HEK293 (cell line): Measurements from ENCODE around the gene TCIRG1.

Source experiments
- KLF16 ChIP-seq: fragments of 450-650 bp; formaldehyde crosslinking; IDR thresholded peaks from 2 replicates; pipeline ENCODE4 v1.5.1; 2017; ENCODE audit warnings: missing biosample characterization, missing genetic modification characterization
- ZBTB7A ChIP-seq: fragments of 450-650 bp; formaldehyde crosslinking; IDR thresholded peaks from 2 replicates; pipeline ENCODE4 v1.5.1; 2016; ENCODE audit warnings: low read depth, missing biosample characterization, missing genetic modification characterization
- ZNF175 ChIP-seq: fragments of 450-650 bp; formaldehyde crosslinking; IDR thresholded peaks from 2 replicates; pipeline ENCODE4 v1.5.1; 2016; ENCODE audit warnings: missing biosample characterization, missing genetic modification characterization
- ZNF211 ChIP-seq: fragments of 450-650 bp; formaldehyde crosslinking; IDR thresholded peaks from 2 replicates; pipeline ENCODE4 v1.5.1; 2016; ENCODE audit warnings: low read depth, missing biosample characterization, missing genetic modification characterization
- ZNF292 ChIP-seq: fragments of 450-650 bp; formaldehyde crosslinking; IDR thresholded peaks from 2 replicates; pipeline ENCODE4 v1.5.1; 2016; ENCODE audit warnings: low read depth, missing biosample characterization, missing genetic modification characterization, borderline replicate concordance
- ZNF629 ChIP-seq: fragments of 450-650 bp; formaldehyde crosslinking; IDR thresholded peaks from 2 replicates; pipeline ENCODE4 v1.5.1; 2017; ENCODE audit warnings: missing biosample characterization, missing genetic modification characterization
- ZNF707 ChIP-seq: fragments of 450-650 bp; formaldehyde crosslinking; IDR thresholded peaks from 2 replicates; pipeline ENCODE4 v1.5.1; 2016; ENCODE audit warnings: missing biosample characterization, missing genetic modification characterization
- ZNF777 ChIP-seq: fragments of 450-650 bp; formaldehyde crosslinking; IDR thresholded peaks from 2 replicates; pipeline ENCODE4 v1.5.1; 2017; ENCODE audit warnings: missing biosample characterization, missing genetic modification characterization, borderline replicate concordance
- TF ChIP-seq, protein P1 (sequence below): fragments of 450-650 bp; formaldehyde crosslinking; IDR thresholded peaks from 2 replicates; pipeline ENCODE4 v1.5.1; 2016; ENCODE audit warnings: missing biosample characterization, missing genetic modification characterization
- TF ChIP-seq, protein P2 (sequence below): fragments of 450-650 bp; formaldehyde crosslinking; IDR thresholded peaks from 2 replicates; pipeline ENCODE4 v1.5.1; 2016; ENCODE audit warnings: missing biosample characterization, missing genetic modification characterization
- TF ChIP-seq, protein P3 (sequence below): fragments of 450-650 bp; formaldehyde crosslinking; IDR thresholded peaks from 2 replicates; pipeline ENCODE4 v1.5.1; 2016; ENCODE audit warnings: missing biosample characterization, missing genetic modification characterization

DNA sequence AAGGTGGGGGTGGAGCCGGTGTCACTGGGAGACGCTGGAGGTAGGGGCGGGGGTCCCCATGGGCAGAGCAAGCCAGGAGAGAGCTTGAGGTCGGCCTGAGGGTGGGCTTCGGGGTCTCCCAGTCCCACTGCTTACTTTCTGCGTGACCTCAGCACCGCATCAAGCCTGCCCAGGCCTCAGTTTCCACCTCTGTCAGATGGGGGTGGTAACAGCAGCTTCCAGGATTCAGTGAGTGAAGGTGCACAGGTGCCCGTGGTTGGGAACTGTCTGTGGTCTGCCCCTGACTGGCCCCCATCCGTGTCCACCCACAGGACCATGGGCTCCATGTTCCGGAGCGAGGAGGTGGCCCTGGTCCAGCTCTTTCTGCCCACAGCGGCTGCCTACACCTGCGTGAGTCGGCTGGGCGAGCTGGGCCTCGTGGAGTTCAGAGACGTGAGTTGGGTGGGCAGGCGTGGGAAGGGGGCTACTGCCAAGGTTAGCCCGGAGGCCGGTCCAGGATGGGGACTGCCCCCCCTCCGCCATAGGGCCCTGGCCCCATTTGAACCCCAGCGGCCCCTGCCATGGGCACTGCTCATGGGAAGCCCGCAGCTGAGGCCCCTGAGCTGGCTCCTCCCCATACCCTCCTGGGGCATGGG lies 2.2 kb downstream of the TCIRG1 start:
- no peak for TF ChIP-seq ZNF211 (tag by site-specific recombination)
- TF ChIP-seq, protein P1, sequence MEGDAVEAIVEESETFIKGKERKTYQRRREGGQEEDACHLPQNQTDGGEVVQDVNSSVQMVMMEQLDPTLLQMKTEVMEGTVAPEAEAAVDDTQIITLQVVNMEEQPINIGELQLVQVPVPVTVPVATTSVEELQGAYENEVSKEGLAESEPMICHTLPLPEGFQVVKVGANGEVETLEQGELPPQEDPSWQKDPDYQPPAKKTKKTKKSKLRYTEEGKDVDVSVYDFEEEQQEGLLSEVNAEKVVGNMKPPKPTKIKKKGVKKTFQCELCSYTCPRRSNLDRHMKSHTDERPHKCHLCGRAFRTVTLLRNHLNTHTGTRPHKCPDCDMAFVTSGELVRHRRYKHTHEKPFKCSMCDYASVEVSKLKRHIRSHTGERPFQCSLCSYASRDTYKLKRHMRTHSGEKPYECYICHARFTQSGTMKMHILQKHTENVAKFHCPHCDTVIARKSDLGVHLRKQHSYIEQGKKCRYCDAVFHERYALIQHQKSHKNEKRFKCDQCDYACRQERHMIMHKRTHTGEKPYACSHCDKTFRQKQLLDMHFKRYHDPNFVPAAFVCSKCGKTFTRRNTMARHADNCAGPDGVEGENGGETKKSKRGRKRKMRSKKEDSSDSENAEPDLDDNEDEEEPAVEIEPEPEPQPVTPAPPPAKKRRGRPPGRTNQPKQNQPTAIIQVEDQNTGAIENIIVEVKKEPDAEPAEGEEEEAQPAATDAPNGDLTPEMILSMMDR (tag by site-specific recombination): no peak
- no peak for TF ChIP-seq ZNF292 (tag by site-specific recombination)
- no peak for TF ChIP-seq ZNF175 (tag by site-specific recombination)
- TF ChIP-seq ZNF777 (tag by site-specific recombination): no peak
- no peak for TF ChIP-seq ZNF629 (tag by site-specific recombination)
- TF ChIP-seq KLF16 (tag by site-specific recombination): no peak
- TF ChIP-seq, protein P2, sequence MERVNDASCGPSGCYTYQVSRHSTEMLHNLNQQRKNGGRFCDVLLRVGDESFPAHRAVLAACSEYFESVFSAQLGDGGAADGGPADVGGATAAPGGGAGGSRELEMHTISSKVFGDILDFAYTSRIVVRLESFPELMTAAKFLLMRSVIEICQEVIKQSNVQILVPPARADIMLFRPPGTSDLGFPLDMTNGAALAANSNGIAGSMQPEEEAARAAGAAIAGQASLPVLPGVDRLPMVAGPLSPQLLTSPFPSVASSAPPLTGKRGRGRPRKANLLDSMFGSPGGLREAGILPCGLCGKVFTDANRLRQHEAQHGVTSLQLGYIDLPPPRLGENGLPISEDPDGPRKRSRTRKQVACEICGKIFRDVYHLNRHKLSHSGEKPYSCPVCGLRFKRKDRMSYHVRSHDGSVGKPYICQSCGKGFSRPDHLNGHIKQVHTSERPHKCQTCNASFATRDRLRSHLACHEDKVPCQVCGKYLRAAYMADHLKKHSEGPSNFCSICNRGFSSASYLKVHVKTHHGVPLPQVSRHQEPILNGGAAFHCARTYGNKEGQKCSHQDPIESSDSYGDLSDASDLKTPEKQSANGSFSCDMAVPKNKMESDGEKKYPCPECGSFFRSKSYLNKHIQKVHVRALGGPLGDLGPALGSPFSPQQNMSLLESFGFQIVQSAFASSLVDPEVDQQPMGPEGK (tag by site-specific recombination): no peak
- TF ChIP-seq ZBTB7A: no peak
- TF ChIP-seq, protein P3, sequence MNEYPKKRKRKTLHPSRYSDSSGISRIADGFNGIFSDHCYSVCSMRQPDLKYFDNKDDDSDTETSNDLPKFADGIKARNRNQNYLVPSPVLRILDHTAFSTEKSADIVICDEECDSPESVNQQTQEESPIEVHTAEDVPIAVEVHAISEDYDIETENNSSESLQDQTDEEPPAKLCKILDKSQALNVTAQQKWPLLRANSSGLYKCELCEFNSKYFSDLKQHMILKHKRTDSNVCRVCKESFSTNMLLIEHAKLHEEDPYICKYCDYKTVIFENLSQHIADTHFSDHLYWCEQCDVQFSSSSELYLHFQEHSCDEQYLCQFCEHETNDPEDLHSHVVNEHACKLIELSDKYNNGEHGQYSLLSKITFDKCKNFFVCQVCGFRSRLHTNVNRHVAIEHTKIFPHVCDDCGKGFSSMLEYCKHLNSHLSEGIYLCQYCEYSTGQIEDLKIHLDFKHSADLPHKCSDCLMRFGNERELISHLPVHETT: no peak
- TF ChIP-seq ZNF707 (tag by site-specific recombination): no peak
